ENCODE results near the gene CHKA. TPM values are rescaled to one million over a fixed set of nuclear protein-coding genes. Genes with fewer than 3 reads are reported as not detected.

Gene CHKA
- total RNA-seq, 4 donors from 2014 or later: 27.7 to 72.5 (median 33.3) TPM

GRCh38 chr11:68116974-68117373 is 4.2 kb downstream of the CHKA start:
- TF ChIP-seq, protein P1, sequence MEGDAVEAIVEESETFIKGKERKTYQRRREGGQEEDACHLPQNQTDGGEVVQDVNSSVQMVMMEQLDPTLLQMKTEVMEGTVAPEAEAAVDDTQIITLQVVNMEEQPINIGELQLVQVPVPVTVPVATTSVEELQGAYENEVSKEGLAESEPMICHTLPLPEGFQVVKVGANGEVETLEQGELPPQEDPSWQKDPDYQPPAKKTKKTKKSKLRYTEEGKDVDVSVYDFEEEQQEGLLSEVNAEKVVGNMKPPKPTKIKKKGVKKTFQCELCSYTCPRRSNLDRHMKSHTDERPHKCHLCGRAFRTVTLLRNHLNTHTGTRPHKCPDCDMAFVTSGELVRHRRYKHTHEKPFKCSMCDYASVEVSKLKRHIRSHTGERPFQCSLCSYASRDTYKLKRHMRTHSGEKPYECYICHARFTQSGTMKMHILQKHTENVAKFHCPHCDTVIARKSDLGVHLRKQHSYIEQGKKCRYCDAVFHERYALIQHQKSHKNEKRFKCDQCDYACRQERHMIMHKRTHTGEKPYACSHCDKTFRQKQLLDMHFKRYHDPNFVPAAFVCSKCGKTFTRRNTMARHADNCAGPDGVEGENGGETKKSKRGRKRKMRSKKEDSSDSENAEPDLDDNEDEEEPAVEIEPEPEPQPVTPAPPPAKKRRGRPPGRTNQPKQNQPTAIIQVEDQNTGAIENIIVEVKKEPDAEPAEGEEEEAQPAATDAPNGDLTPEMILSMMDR (IDR thresholded peaks at IDR 0.05): no peak
- ATAC-seq (ENCODE audit: low FRiP score) (no peak), DNase-seq (ENCODE audit: low spot score) (no peak)

GRCh38 chr11:68116126-68116525 is 5.1 kb downstream of the CHKA start:
- DNase-seq (ENCODE audit: low spot score) (no peak), ATAC-seq (ENCODE audit: low FRiP score) (no peak)
- TF ChIP-seq, protein P1 (IDR thresholded peaks at IDR 0.05): no peak

GRCh38 chr11:68115285-68115684 is 5.9 kb downstream of the CHKA start:
- TF ChIP-seq, protein P1 (IDR thresholded peaks at IDR 0.05): no peak
- DNase-seq (ENCODE audit: low spot score) (no peak), ATAC-seq (ENCODE audit: low FRiP score) (no peak)

DNA sequence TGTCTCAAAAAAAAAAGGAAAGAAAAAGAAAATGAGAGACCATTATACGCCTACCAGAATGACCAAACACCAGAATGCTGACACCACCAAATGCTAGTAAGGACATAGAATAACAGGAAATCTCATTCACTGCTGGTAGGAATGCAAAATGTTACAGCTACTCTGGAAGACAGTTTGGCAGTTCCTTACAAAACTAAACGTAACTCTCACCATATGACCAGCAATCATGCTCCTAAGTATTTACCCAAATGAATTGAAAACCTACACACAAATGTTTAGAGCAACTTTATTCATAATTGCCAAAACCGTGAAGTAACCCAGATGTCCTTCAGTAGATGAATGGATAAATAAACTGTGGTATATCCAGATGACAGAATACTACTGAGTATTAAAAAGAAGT is 7.2 kb downstream of the CHKA start:
- no peak for ATAC-seq (ENCODE audit: low FRiP score)
- TF ChIP-seq, protein P1 (IDR thresholded peaks at IDR 0.05): no peak
- DNase-seq (ENCODE audit: low spot score): no peak

- no peak for DNase-seq (ENCODE audit: low spot score)
- no peak for ATAC-seq (ENCODE audit: low FRiP score)
- TF ChIP-seq, protein P1 (IDR thresholded peaks at IDR 0.05): no peak
Observed at GRCh38 chr11:68107689-68108088, 13.5 kb downstream of the CHKA start.

DNA sequence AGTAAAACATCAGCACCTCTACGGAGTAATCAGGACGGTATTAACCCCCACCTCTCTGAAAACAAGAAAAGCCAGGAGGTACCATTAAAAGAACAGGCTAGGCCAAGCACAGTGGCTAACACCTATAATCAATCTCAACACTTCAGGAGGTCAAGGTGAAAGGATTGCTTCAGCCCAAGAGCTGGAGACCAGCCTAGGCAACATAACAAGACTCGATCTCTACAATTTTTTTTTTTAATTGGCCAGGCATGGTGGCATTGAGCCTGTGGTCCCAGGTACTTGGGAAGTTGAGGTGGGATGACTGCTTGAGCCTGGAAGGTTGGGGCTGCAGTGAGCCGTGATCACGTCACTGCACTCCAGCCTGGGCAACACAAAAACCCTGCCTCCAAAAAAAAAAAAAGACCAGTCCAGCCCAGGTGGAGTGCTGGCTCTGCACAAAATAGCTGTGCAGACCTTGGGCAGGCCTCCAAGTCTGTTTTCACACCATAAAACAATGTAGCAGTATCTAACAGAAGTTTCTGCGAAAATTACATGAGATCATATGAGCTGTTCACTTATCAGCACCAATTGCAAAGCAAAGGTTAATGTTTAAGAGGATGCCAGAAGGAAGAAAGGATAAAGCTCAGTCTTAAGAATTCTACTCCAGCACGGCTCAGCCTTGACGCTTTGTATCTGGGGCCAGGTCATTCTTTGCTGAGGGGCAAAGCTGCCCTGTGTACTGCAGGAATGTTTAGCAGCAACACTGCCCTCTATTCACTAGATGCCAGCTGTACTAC is 14.8 kb downstream of the CHKA start:
- no peak for DNase-seq (ENCODE audit: low spot score)
- ATAC-seq (ENCODE audit: low FRiP score): no peak
- TF ChIP-seq, protein P1 (IDR thresholded peaks at IDR 0.05): no peak
